Occipital lobe (tissue), 2 donors: ENCODE measurements around the gene DEFB128. TPM values are rescaled to one million over a fixed set of nuclear protein-coding genes. Genes with fewer than 3 reads are reported as not detected.

ENCODE experiments used
- DNase-seq: peaks from one replicate; lab custom pipeline; 2025; lab: John Stamatoyannopoulos, UW
- total RNA-seq: library from RNA; depleted of rRNA; stranded (reverse); fragments of >200 nt; gene quantifications from one replicate; pipeline ENCODE4 v1.2.3, GENCODE V29; 2014

Gene DEFB128
- total RNA-seq, 1 donor from 2014 or later: not detected

GRCh38 chr20:157154-157553, 32.4 kb downstream of the DEFB128 start, which contains the start of gene DEFB127:
TSS of gene DEFB127 (plus strand) at chr20:157454. CDS start at chr20:157545, 91 bp downstream.
- no peak for DNase-seq

GRCh38 chr20:152131-152530, 37.4 kb downstream of the DEFB128 start:
- DNase-seq: no peak

GRCh38 chr20:145877-146276, 43.6 kb downstream of the DEFB128 start:
- no peak for DNase-seq

DNA sequence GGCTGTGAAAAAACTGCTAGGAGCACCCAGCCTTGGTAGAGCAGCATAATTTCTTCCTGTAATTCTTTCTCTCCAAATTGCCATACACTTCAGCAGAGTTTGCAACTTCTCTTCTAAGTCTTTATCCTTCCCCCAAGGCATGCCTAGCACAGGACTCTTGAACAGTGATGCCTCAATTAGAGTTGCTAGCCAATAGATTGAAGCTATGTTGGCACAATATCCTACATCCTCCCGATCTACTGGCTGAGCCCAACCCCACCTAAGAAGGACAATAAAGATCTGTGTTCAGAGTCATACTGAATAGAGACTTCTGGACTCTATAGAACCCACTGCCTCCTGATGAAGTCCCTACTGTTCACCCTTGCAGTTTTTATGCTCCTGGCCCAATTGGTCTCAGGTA, 47.2 kb downstream of the DEFB128 start, which contains the start of gene DEFB126:
Gene DEFB126, plus strand, starts transcription at position 301 of the 400 bp plus-strand sequence. Its CDS starts 39 bp downstream, at position 340.
- DNase-seq: no peak

Other genes starting within 250 kb of the DEFB128 start
- not detected for gene DEFB125, start 102.0 kb downstream of the DEFB128 start, total RNA-seq
- gene DEFB126, start 47.1 kb downstream of the DEFB128 start, total RNA-seq: not detected
- gene DEFB127, start 32.3 kb downstream of the DEFB128 start, total RNA-seq: not detected
- not detected for gene DEFB129, start 37.5 kb upstream of the DEFB128 start, total RNA-seq
- gene DEFB132, start 68.0 kb upstream of the DEFB128 start, total RNA-seq: not detected
- gene C20orf96, start 101.0 kb upstream of the DEFB128 start, total RNA-seq: 3.3 TPM
- 27.0 TPM for gene ZCCHC3, start 107.9 kb upstream of the DEFB128 start, total RNA-seq
- 9.4 TPM for gene SOX12, start 135.8 kb upstream of the DEFB128 start, total RNA-seq
- gene NRSN2, start 157.4 kb upstream of the DEFB128 start, total RNA-seq: 27.0 TPM
- gene TRIB3, start 191.0 kb upstream of the DEFB128 start, total RNA-seq: 12.5 TPM
- 15.1 TPM for gene RBCK1, start 218.6 kb upstream of the DEFB128 start, total RNA-seq